Astrocyte of the spinal cord (primary cell): Measurements from ENCODE around the gene AP4E1.
A peak's percentile ranks its signal among the peaks of the same experiment; 100 is the strongest.

ENCODE experiments used
- DNase-seq: peaks from one replicate; pipeline ENCODE4 v3.0.0; 2011; ENCODE audit warnings: low read depth, low spot score
- H3K4me3 ChIP-seq: 2 replicates; pipeline ENCODE4 v1.5.1; 2011; ENCODE audit warnings: low read depth, mild to moderate bottlenecking, low read length, moderate library complexity
- CTCF ChIP-seq: IDR thresholded peaks from 2 replicates; pipeline ENCODE4 v1.5.1; 2012; ENCODE audit warnings: low read depth, mild to moderate bottlenecking, low read length, inconsistent platforms
- in situ Hi-C: cut with HindIII; loops from 2 replicates; pipeline ENCODE4 v1.10.0; 2017; ENCODE audit warnings: low sequenced_read_pairs

AP4E1 gene

GRCh38 chr15:50977162-50977561, 68.7 kb downstream of the AP4E1 start:
- TF ChIP-seq CTCF = no peak
- DNase-seq = peak; percentile 29

GRCh38 chr15:50978580-50978979, 70.1 kb downstream of the AP4E1 start:
- in situ Hi-C loops = no loop called here
- no peak for TF ChIP-seq CTCF
- H3K4me3 ChIP-seq = no peak overlapping the region
- DNase-seq = no peak

More at GRCh38 chr15:50977162-50977561, 68.7 kb downstream of the AP4E1 start:
- no peak overlapping the region for H3K4me3 ChIP-seq
- in situ Hi-C loops = no loop called here

GRCh38 chr15:50979041-50979440, 70.6 kb downstream of the AP4E1 start:
- peak; percentile 47 for DNase-seq
- no peak overlapping the region for H3K4me3 ChIP-seq
- TF ChIP-seq CTCF = no peak
- in situ Hi-C loops = no loop called here

GRCh38 chr15:50993598-50993997, 85.1 kb downstream of the AP4E1 start:
- H3K4me3 ChIP-seq = no peak overlapping the region
- no peak for TF ChIP-seq CTCF
- DNase-seq = peak; percentile 71
- in situ Hi-C loops = no loop called here

- DNase-seq = peak; percentile 71
- in situ Hi-C loops = no loop called here
Measured at GRCh38 chr15:50996641-50997040, 88.2 kb downstream of the AP4E1 start.

DNA sequence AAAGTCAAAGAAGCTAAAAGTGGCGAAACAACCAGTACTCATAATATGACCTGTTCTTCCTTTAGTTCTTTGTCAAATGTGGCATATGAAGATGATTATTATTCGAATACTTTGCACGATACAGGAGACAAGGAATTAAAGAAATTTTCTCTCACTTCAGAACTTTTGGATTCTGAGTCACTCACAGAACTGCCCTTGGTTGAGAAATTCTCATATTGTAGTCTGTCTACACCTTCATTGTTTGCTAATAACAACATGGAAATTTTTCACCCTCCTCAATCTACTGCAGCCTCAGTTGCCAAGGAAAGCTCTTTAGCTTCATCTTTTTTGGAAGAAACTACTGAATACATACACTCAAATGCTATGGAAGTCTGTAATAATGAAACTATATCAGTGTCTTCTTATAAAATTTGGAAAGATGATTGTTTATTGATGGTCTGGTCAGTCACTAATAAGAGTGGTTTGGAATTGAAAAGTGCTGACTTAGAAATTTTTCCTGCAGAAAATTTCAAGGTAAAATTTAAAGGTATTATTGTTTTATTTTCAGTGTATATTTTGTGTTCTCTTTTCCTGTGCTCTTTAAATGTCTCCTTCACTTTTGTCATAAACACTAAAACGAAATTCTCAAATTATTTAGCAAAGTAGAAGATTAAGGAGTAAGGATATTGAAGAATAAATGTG, 89.0 kb downstream of the AP4E1 start:
- H3K4me3 ChIP-seq = no peak overlapping the region
- no peak for TF ChIP-seq CTCF
- no peak for DNase-seq
- in situ Hi-C loops = no loop called here

More at GRCh38 chr15:50996641-50997040, 88.2 kb downstream of the AP4E1 start:
- no peak overlapping the region for H3K4me3 ChIP-seq
- no peak for TF ChIP-seq CTCF
